K562 (cell line): ENCODE results near the gene CYP4V2. TPM values are rescaled to one million over a fixed set of nuclear protein-coding genes. Genes with fewer than 3 reads are reported as not detected.

Source experiments
- ATAC-seq: fragments of 200-7000 bp; cut with Tn5 transposase; 3 replicates; pipeline ENCODE4 v1.9.1; 2020; ENCODE audit warnings: moderate library complexity
- BruUV-seq: library from RNA; stranded (reverse); fragments of 400-500 nt; replicated peaks from 2 replicates; lab custom pipeline; 2021; lab: Mats Ljungman, UMichigan
- CTCF ChIA-PET: fragments of 300-600 bp; formaldehyde crosslinking; extraction: SDS; loops from one replicate; lab custom pipeline; 2021; ENCODE audit warnings: low intra/inter-chr PET ratio; lab: Yijun Ruan, JAX
- POLR2A ChIA-PET: fragments of 300-600, 350-650 bp; sonication (Branson Sonifier 250); formaldehyde crosslinking; extraction: SDS; loops from one replicate; lab custom pipeline; 2021; ENCODE audit warnings: antibody characterized with exemption, inconsistent platforms; lab: Yijun Ruan, JAX
- DNase-seq, 4 experiments: peaks; one replicate each; pipeline versions ENCODE4 v3.0.0 to v3.0.0-alpha.2; 2011 to 2018; ENCODE audit warnings: low spot score in 3 of 4, mixed read lengths in 3 of 4; ENCODE audit errors: extremely low read depth in 1 of 4
- FAIRE-seq: peaks from 2 replicates; lab custom pipeline; 2011; peaks lifted over from hg19 to GRCh38; lab: Jason Lieb, UNC
- H2AFZ ChIP-seq: 2 replicates; pipeline ENCODE4 v1.6.0; 2011; ENCODE audit warnings: low read depth, low read length, control low read depth, inconsistent platforms
- H3K27ac ChIP-seq: fragments of 200-600 bp; 3 replicates; pipeline ENCODE4 v1.8.0; 2011; ENCODE audit warnings: low read depth, mild to moderate bottlenecking, control low read depth, inconsistent platforms, low read length, moderate library complexity, mixed read lengths; ENCODE audit errors: extremely low read depth
- H3K27me3 ChIP-seq, 2 experiments: fragments of 300-600 bp in 1 of 2; 2 replicates in 1 of 2; 3 replicates in 1 of 2; pipeline versions ENCODE4 v1.6.0 to v1.8.0; 2011; ENCODE audit warnings: inconsistent platforms in 2 of 2, low read length in 2 of 2, mild to moderate bottlenecking in 1 of 2, mixed read lengths in 1 of 2, moderate library complexity in 1 of 2; ENCODE audit not compliant: control insufficient read depth in 2 of 2, insufficient read depth in 2 of 2
- H3K36me3 ChIP-seq: fragments of 300-600 bp; 3 replicates; pipeline ENCODE4 v1.8.0; 2011; ENCODE audit warnings: mild to moderate bottlenecking, low read length, inconsistent platforms; ENCODE audit not compliant: control insufficient read depth, insufficient read depth
- H3K4me1 ChIP-seq, 2 experiments: fragments of 200-600 bp in 1 of 2; replicated peaks in 1 of 2; 2 replicates in 1 of 2; 3 replicates in 1 of 2; pipeline versions ENCODE4 v1.5.1 to v1.8.0; 2011; ENCODE audit warnings: inconsistent platforms in 2 of 2, low read length in 2 of 2, mild to moderate bottlenecking in 1 of 2, mixed read lengths in 1 of 2, moderate library complexity in 1 of 2; ENCODE audit not compliant: control insufficient read depth in 2 of 2, insufficient read depth in 2 of 2
- H3K4me2 ChIP-seq: 2 replicates; pipeline ENCODE4 v1.6.1; 2011; ENCODE audit warnings: low read length, control low read depth, inconsistent platforms, mixed read lengths; ENCODE audit not compliant: insufficient read depth
- H3K4me3 ChIP-seq: fragments of 200-600 bp; sonication (generic), shearing (Covaris generic); 2 replicates; pipeline ENCODE4 v1.5.1; 2016; ENCODE audit warnings: control low read depth, inconsistent platforms
- H3K79me2 ChIP-seq: fragments of 200-600 bp; 3 replicates; pipeline ENCODE4 v1.8.0; 2011; ENCODE audit warnings: low read length, inconsistent platforms; ENCODE audit not compliant: control insufficient read depth, insufficient read depth
- H3K9ac ChIP-seq, 2 experiments: 2 replicates each; pipeline versions ENCODE4 v1.6.0 to v1.6.1; 2011; ENCODE audit warnings: low read depth in 2 of 2, low read length in 2 of 2, control low read depth in 1 of 2, inconsistent platforms in 1 of 2, mild to moderate bottlenecking in 1 of 2, mixed read lengths in 1 of 2; ENCODE audit not compliant: insufficient read depth in 1 of 2
- H3K9me1 ChIP-seq: one replicate; pipeline ENCODE4 v1.6.0; 2011; ENCODE audit warnings: inconsistent platforms, mild to moderate bottlenecking, low read length, moderate library complexity; ENCODE audit not compliant: control insufficient read depth, insufficient read depth
- H3K9me3 ChIP-seq: replicated peaks from 2 replicates; pipeline ENCODE4 v1.5.1; 2011; ENCODE audit warnings: low read depth, low read length, inconsistent platforms; ENCODE audit not compliant: control insufficient read depth, insufficient read depth
- H4K20me1 ChIP-seq: replicated peaks from 2 replicates; pipeline ENCODE4 v1.6.1; 2011; ENCODE audit warnings: low read length, inconsistent platforms, mixed read lengths; ENCODE audit not compliant: control insufficient read depth, insufficient read depth
- AFF4 ChIP-seq: sonication (generic); formaldehyde crosslinking; IDR thresholded peaks from 2 replicates; pipeline ENCODE4 v1.8.0; 2023; ENCODE audit warnings: mild to moderate bottlenecking, missing genetic modification reagents
- COPS2 ChIP-seq: fragments of 450-650 bp; conservative IDR thresholded peaks from 2 replicates; pipeline ENCODE4 v1.6.1; 2016; ENCODE audit warnings: mild to moderate bottlenecking, moderate library complexity
- RBM15 ChIP-seq: fragments of 200-400 bp; formaldehyde crosslinking; IDR thresholded peaks from 2 replicates; pipeline ENCODE4 v1.6.1; 2018; ENCODE audit warnings: mild to moderate bottlenecking, low read length, moderate library complexity; ENCODE audit not compliant: insufficient read depth
- SIN3B ChIP-seq: fragments of 450-650 bp; IDR thresholded peaks from 2 replicates; pipeline ENCODE4 v1.6.1; 2017; ENCODE audit warnings: low read depth, mild to moderate bottlenecking, moderate library complexity
- SPI1 ChIP-seq: IDR thresholded peaks from 2 replicates; pipeline ENCODE4 v1.6.1; 2011; ENCODE audit warnings: low read depth, low read length, control low read depth, borderline replicate concordance
- TEAD4 ChIP-seq, 2 experiments: sonication (generic) in 1 of 2; formaldehyde crosslinking in 1 of 2; IDR thresholded peaks; 2 replicates each; pipeline versions ENCODE4 v1.6.1 to v1.8.0; 2012 to 2022; ENCODE audit warnings: borderline replicate concordance in 1 of 2, inconsistent platforms in 1 of 2, low read length in 1 of 2, mild to moderate bottlenecking in 1 of 2, missing genetic modification reagents in 1 of 2
- TSHZ1 ChIP-seq: fragments of 250-450 bp; sonication (Bioruptor Pico); IDR thresholded peaks from 2 replicates; pipeline ENCODE4 v1.4.0; 2020; ENCODE audit warnings: mild to moderate bottlenecking, moderate library complexity
- XRCC3 ChIP-seq: fragments of 450-650 bp; IDR thresholded peaks from 2 replicates; pipeline ENCODE4 v1.6.1; 2017; ENCODE audit warnings: mild to moderate bottlenecking, moderate library complexity
- ZC3H4 ChIP-seq: sonication (generic); formaldehyde crosslinking; IDR thresholded peaks from 2 replicates; pipeline ENCODE4 v1.9.0; 2021; ENCODE audit warnings: missing genetic modification reagents, borderline replicate concordance
- ZKSCAN8 ChIP-seq: fragments of 200-800 bp; sonication (Bioruptor generic); IDR thresholded peaks from 2 replicates; pipeline ENCODE4 v1.6.1; 2016; ENCODE audit warnings: missing genetic modification characterization, missing compliant biosample characterization
- WGBS: fragments of 100-300 bp; shearing (Covaris generic); methylation state at CpG from one replicate; pipeline ENCODE4 v1.1.6; 2016; ENCODE audit warnings: low coverage, mixed read lengths; ENCODE audit not compliant: insufficient coverage; ENCODE audit errors: missing lambda C conversion rate; 5-methylcytosine and 5-hydroxymethylcytosine counted together
- in situ Hi-C: fragments of 300-500 bp; cut with MboI; formaldehyde crosslinking; loops from 4 replicates; pipeline ENCODE4 v1.15.0; 2018; ENCODE audit warnings: inconsistent platforms, mixed read lengths
- intact Hi-C: fragments of 100-400 bp; cut with micrococcal nuclease; formaldehyde crosslinking; loops from 2 replicates; pipeline ENCODE4 v1.14.2; 2022
- polyA plus RNA-seq, 8 experiments: library from polyadenylated mRNA; depleted of rRNA in 4 of 8; stranded (reverse) in 5 of 8; unstranded in 3 of 8; fragments of >200 nt; fragmentation: Nextera tagmentation in 2 of 8; fragmentation: Illumina TruSeq in 1 of 8; extraction: Ambion mirVana in 2 of 8; extraction: Trizol in 1 of 8; gene quantifications; 2 replicates each; pipeline versions ENCODE4 v1.2.1 to v1.2.3, GENCODE V29; 2011 to 2014; ENCODE audit warnings: inconsistent platforms in 1 of 8, missing spikeins in 1 of 8
- total RNA-seq, 7 experiments: library from RNA; depleted of rRNA in 6 of 7; stranded (reverse); fragments of >200 nt in 6 of 7; fragmentation: Illumina TruSeq in 2 of 7; extraction: Trizol in 2 of 7; gene quantifications; 2 replicates each; pipeline versions ENCODE4 v1.2.1 to v1.2.3, GENCODE V29; 2011 to 2021; ENCODE audit warnings: low replicate concordance in 1 of 7
- TF ChIP-seq, protein P1 (sequence below), 2 experiments: IDR thresholded peaks; 2 replicates each; pipeline ENCODE4 v1.6.1; 2012; ENCODE audit warnings: improper control_type of control experiment in 2 of 2, low read depth in 2 of 2, low read length in 2 of 2, borderline replicate concordance in 1 of 2

Gene CYP4V2
- total and polyA plus RNA-seq, 9 of the 15 experiments (the other 6 are each of a cell fraction or from before 2014, with no cell fraction given), result 1.1 to 8.3 (median 3.9) TPM

DNA sequence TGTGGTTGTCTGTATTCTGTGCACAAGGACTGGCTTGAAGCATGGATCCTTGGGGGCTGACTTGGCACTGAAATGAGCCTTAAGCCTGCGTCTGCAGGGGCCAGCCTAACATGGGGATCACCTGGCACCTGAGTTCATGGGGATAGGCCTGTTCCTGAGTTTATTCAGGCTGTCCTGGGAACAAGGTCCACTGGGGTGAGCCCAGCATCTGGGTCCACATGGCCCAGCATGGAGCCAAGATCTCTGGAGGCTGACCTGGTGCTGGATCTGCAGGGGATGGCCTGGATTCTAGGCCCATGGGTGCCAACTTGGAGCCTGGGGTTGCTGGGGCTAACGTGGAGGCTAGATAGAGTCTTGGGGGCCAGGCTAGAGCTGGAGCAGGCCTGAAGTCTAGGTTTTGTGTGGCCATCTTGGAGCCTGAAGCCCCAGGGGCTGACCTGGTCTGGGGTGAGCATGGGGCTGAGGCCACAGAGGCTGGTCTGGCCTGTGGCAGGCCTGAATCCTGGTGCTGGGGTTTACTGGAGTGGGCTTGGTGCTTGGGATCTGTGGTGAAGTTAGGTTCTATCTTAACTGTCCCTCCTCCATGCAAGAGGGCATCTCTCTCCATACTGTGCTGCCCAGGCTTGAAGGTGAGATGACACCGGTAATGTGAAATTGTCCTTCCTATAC is 35.3 kb downstream of the CYP4V2 start:
- ATAC-seq, result no peak
- Histone ChIP-seq H3K9ac (no peak overlapping the region), H3K4me3 (no peak overlapping the region), H3K4me1 (no peaks in the 10 kb centered on the region), H2AFZ (no peak overlapping the region), H3K9me1 (no peaks in the 10 kb centered on the region), H3K27ac (no peak overlapping the region), H3K36me3 (no peaks in the 10 kb centered on the region), H4K20me1 (no peaks in the 10 kb centered on the region), H3K27me3 (no peaks in the 10 kb centered on the region), H3K9me3 (peaks cover 2% of the 10 kb centered on the region; the same call in 1 of the 2 replicates), H3K79me2 (no peaks in the 10 kb centered on the region), H3K4me2 (no peak overlapping the region)
- 3% methylated on average over 3 of the region's 3 CpGs for WGBS
- ChIA-PET CTCF (no interaction called here), POLR2A (no interaction called here)
- no peak for FAIRE-seq
- in situ Hi-C loops (no loop called here), intact Hi-C loops (no loop called here)
- BruUV-seq, result no TSS peak
- DNase-seq, result no peak
- no peak for TF ChIP-seq TSHZ1
- TF ChIP-seq AFF4 (CRISPR knock-in tag), result no peak
- TF ChIP-seq, protein P1, sequence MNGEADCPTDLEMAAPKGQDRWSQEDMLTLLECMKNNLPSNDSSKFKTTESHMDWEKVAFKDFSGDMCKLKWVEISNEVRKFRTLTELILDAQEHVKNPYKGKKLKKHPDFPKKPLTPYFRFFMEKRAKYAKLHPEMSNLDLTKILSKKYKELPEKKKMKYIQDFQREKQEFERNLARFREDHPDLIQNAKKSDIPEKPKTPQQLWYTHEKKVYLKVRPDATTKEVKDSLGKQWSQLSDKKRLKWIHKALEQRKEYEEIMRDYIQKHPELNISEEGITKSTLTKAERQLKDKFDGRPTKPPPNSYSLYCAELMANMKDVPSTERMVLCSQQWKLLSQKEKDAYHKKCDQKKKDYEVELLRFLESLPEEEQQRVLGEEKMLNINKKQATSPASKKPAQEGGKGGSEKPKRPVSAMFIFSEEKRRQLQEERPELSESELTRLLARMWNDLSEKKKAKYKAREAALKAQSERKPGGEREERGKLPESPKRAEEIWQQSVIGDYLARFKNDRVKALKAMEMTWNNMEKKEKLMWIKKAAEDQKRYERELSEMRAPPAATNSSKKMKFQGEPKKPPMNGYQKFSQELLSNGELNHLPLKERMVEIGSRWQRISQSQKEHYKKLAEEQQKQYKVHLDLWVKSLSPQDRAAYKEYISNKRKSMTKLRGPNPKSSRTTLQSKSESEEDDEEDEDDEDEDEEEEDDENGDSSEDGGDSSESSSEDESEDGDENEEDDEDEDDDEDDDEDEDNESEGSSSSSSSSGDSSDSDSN (IDR thresholded peaks at IDR 0.05; ENCODE audit: borderline replicate concordance in 1 of 2, low read depth in 2 of 2, low read length in 2 of 2), result no peak
- no peak for TF ChIP-seq SIN3B
- no peak for TF ChIP-seq COPS2
- TF ChIP-seq ZKSCAN8 (CRISPR knock-in tag), result no peak
- no peak for TF ChIP-seq XRCC3
- no peak for TF ChIP-seq SPI1
- no peak for TF ChIP-seq ZC3H4
- TF ChIP-seq TEAD4 (IDR thresholded peaks at IDR 0.05; ENCODE audit: low read length), result no peak
- TF ChIP-seq TEAD4 (CRISPR knock-in tag; IDR thresholded peaks at IDR 0.05; ENCODE audit: borderline replicate concordance), result no peak
- TF ChIP-seq RBM15, result no peak
